Kidney epithelial cell (primary cell): ENCODE data around the gene TSHZ2. TPM values are rescaled to one million over a fixed set of nuclear protein-coding genes. Genes with fewer than 3 reads are reported as not detected.

Experiments used
- DNase-seq: peaks from one replicate; pipeline ENCODE4 v3.0.0-alpha.2; 2010; ENCODE audit warnings: low read depth
- H3K27me3 ChIP-seq: 2 replicates; pipeline ENCODE4 v1.6.0; 2011; ENCODE audit warnings: low read length; ENCODE audit not compliant: control insufficient read depth, insufficient read depth
- H3K36me3 ChIP-seq: 2 replicates; pipeline ENCODE4 v1.5.1; 2011; ENCODE audit warnings: low read length; ENCODE audit not compliant: control insufficient read depth, insufficient read depth
- H3K4me3 ChIP-seq: 2 replicates; pipeline ENCODE4 v1.5.1; 2011; ENCODE audit warnings: low read depth, mild to moderate bottlenecking, control low read depth, low read length
- CTCF ChIP-seq: IDR thresholded peaks from 2 replicates; pipeline ENCODE4 v1.5.1; 2011; ENCODE audit warnings: mild to moderate bottlenecking, moderate library complexity, low read length, control low read depth, inconsistent platforms; ENCODE audit not compliant: insufficient read depth, poor library complexity, severe bottlenecking
- total RNA-seq: library from RNA; depleted of rRNA; stranded (reverse); fragments of >200 nt; gene quantifications from 2 replicates; pipeline ENCODE4 v1.2.3, GENCODE V29; 2015

The TSHZ2 gene
- total RNA-seq, 1 donor from 2014 or later = 1.0 TPM

GRCh38 chr20:53238121-53238660 is 266.0 kb downstream of the TSHZ2 start:
- TF ChIP-seq CTCF = no peak
- DNase-seq = no peak
- Histone ChIP-seq H3K4me3 (no peak overlapping the region), H3K27me3 (no peaks in the 10 kb centered on the region), H3K36me3 (no peaks in the 10 kb centered on the region)

- Histone ChIP-seq H3K27me3 (no peaks in the 10 kb centered on the region), H3K36me3 (no peaks in the 10 kb centered on the region)
- no peak for DNase-seq
Measured at GRCh38 chr20:53243152-53243551, 271.0 kb downstream of the TSHZ2 start.

GRCh38 chr20:53244711-53245110 is 272.6 kb downstream of the TSHZ2 start:
- no peak for TF ChIP-seq CTCF
- DNase-seq = no peak
- no peaks in the 10 kb centered on the region for H3K27me3 ChIP-seq
- no peak overlapping the region for H3K4me3 ChIP-seq
- H3K36me3 ChIP-seq = no peaks in the 10 kb centered on the region

More at GRCh38 chr20:53243152-53243551, 271.0 kb downstream of the TSHZ2 start:
- no peak overlapping the region for H3K4me3 ChIP-seq
- no peak for TF ChIP-seq CTCF

GRCh38 chr20:53245574-53245973 is 273.4 kb downstream of the TSHZ2 start:
- H3K27me3 ChIP-seq = no peaks in the 10 kb centered on the region
- no peaks in the 10 kb centered on the region for H3K36me3 ChIP-seq
- no peak for TF ChIP-seq CTCF
- DNase-seq = no peak
- H3K4me3 ChIP-seq = no peak overlapping the region

- DNase-seq = no peak
- Histone ChIP-seq H3K27me3 (no peaks in the 10 kb centered on the region), H3K4me3 (no peak overlapping the region), H3K36me3 (no peaks in the 10 kb centered on the region)
- TF ChIP-seq CTCF = no peak
Measured at GRCh38 chr20:53247468-53248103, 275.4 kb downstream of the TSHZ2 start.

- TF ChIP-seq CTCF = no peak
- H3K36me3 ChIP-seq = no peaks in the 10 kb centered on the region
- no peaks in the 10 kb centered on the region for H3K27me3 ChIP-seq
- H3K4me3 ChIP-seq = no peak overlapping the region
- no peak for DNase-seq
Measured at GRCh38 chr20:53250456-53250855, 278.3 kb downstream of the TSHZ2 start.
